GM18867 (cell line): ENCODE measurements around the gene ARHGEF16.

ENCODE experiments used
- ATAC-seq: cut with Tn5 transposase; IDR thresholded peaks from one replicate; pipeline ENCODE4 v1.9.1; 2021; ENCODE audit warnings: mild to moderate bottlenecking, moderate library complexity; ENCODE audit not compliant: unreplicated experiment

Gene ARHGEF16

DNA sequence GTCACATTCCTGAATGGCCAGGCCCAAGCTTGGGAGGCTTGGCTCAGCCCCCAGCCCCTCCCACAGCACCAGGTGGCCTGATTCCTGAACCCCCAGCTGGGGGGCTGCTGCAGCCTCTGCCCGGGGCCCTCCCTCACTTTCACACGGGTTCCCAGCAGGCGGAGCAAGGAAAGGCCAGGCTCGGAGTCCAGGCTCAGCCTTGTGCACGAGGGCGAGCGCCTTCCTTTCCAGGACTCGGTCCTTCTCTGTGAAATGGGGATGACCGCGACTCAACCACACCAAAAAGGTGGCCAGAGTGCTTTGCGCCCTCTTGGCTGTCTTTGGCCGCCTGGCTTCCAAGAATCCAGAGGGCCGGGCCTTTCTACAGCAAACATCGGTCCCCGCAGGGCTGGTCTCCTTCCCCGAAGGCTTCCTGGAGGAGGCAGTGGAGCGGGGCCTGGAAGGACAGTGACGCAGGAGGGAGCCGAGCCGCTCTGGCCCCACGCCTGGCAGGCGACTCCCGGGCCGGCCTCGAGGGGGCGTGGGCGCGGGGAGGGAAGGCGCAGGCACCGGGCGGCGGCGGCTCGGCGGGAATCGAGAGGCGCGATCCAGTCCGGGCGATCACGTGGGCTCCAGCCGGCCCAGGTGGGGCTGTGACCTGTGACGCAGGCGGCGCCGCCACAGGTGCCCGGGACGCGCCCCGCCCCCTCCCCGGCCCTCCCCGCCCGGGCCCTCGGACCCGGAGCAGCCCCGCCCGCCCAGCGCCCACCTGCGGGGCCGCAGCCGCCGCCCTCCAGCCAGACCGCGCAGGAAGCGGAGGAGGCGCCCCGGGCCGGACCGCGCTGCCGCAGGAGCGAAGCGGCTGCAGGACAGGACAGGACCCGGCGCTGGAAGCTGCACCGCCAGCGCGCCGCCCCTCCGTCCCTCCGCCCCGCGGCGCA lies at the start of gene ARHGEF16:
Gene ARHGEF16 (plus strand): TSS at position 775 of the 920 bp plus-strand sequence. CDS start 8,420 bp downstream, outside the sequence.
- ATAC-seq = no peak

DNA sequence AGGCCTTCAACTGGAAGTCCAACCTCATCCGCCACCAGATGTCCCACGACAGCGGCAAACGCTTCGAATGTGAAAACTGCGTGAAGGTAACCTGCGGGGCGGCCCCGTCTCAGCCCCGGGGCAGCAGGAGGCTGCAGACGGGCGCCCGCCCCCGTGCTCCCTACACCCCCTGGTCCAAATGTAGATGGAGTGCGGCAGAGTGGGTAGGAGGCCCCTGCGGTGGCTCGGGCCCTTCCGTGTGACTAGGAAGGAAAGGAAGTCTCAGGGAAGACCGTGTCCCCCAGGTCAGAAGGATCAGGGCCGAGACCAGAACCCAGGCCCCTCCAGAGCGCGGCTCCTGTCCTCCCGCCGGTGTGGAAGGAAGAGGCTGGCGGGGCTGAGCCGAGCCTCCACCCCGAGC lies 49.7 kb upstream of the ARHGEF16 start:
- ATAC-seq = no peak

DNA sequence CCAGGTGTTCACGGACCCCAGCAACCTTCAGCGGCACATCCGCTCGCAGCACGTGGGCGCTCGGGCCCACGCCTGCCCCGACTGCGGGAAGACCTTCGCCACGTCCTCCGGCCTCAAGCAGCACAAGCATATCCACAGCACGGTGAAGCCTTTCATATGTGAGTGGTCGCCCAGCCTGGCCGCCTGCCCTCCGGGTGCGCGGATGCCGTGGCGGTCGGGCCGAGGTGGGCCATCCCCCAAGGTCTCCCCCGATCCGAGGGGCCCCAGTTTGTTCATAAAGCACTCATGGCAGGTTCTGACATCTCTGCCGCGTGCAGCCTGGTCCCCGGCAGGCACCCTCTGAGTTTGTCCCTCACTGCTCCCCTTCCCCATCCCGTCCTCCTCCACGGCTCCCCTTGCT lies 49.0 kb upstream of the ARHGEF16 start:
- ATAC-seq = no peak

DNA sequence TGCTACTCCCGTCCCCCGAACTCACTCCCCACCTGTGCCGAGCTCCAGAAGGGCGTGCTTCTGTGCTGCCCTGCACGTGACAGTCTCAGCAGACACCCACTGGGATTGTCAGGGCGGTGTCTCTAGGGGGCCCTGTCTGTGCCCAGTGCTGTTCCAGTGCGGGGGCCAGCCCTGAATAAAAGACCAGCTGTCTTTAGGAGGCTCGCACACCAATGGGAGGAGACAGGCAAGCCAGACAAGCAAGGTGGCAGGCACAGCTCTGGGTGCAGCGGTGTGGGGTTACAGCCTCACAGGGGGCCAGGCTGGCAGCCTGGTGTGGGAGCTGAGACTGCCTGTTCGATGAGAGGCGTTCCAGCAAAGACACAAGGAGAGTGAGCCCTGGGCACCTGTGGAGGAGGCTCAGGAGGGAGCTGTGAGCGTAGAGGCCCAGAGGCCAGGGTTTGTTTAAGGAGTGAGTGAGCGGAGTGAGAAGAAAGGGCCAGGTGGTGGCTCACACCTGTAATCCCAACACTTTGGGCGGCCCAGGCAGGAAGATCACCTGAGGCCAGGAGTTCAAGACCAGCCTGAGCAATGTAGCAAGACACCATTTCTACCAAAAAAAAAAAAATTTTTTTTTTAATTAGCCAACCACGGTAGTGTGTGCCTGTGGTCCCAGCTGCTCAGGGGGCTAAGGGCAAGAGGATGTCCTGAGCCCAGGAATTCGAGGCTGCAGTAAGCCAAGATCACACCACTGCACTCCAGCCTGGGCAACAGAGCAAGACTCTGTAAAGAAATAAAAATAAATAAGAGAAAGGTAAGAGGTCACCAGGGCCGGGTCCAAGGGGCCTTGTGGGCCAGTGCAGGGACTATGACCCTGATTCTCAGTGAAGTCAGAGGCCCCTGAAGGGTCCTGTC lies 48.2 kb upstream of the ARHGEF16 start:
- ATAC-seq = no peak

DNA sequence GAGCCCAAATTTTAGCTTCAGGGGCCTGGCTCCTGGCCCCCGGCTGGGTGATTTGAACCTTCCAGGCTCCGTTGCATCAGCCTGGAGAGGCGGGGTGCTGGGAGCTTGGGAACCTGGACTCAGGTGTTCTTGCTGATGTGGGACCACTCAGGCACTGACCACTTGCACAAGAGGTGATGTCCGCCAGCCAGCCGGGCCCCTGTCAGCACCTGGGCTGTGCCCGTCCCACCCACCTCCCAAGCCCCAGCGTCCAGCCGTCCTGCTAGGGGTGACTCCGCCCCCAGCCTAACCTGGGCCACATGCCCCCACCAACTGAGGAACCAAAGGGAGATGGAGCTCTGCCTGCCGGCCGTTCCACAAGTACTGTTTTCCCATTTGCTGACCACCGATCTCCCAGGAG lies 47.4 kb upstream of the ARHGEF16 start:
- ATAC-seq = no peak

DNA sequence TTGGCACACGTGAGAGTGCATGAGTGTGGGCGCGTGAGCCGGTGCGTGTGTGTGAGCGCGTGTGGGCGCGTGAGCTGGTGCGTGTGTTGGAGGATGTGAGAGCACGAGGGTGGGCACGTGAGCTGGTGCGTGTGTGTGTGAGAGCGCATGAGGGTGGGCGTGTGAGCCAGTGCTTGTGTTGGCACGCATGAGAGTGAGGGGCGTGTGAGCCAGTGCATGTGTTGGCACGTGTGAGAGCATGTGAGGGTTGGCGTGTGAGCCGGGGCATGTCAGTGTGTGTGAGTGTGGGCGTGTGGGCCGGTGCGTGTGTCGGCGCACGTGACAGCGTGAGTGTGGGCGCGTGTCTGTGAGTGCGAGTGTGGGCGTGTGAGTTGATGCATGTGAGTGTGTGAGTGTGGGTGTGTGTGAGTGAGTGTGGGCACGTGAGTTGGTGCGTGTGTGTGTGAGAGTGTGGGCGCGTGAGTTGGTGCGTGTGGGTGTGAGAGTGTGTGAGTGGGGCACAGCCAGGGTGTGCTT lies 45.7 kb upstream of the ARHGEF16 start:
- no peak for ATAC-seq

DNA sequence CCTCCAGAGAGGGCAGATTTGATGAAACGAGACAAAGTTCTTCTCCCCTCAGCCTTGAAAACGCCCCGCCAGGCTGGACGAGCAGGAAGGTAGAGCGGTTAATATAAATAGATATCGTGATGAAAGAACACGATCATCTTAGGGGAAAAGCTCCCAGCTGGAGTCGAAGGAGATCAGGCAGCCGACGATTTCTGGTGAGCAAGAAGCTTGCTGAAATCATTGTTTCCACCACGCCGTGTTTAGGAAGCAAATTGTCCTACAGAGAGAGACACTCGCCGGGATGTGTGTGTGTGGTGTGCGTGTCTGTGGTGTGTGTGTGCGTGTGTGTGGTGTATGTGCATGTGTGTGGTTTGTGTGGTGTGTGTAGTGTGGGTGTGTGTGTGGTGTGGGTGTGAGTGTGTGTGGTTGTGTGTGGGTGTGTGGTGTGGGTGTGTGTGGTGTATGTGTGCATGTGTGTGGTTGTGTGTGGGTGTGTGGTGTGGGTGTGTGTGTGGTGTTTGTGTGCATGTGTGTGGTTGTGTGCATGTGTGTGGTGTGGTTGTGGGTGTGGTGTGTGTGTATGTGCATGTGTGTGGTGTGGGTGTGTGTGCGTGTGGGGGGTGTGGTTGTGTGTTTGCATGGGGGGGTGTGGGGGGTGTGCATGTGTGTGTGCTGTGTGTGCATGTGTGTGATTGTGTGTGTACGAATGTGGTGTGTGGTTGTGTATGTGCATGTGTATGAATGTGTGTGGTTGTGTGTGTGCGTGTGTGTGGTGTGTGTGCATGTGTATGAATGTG lies 44.9 kb upstream of the ARHGEF16 start:
- no peak for ATAC-seq

DNA sequence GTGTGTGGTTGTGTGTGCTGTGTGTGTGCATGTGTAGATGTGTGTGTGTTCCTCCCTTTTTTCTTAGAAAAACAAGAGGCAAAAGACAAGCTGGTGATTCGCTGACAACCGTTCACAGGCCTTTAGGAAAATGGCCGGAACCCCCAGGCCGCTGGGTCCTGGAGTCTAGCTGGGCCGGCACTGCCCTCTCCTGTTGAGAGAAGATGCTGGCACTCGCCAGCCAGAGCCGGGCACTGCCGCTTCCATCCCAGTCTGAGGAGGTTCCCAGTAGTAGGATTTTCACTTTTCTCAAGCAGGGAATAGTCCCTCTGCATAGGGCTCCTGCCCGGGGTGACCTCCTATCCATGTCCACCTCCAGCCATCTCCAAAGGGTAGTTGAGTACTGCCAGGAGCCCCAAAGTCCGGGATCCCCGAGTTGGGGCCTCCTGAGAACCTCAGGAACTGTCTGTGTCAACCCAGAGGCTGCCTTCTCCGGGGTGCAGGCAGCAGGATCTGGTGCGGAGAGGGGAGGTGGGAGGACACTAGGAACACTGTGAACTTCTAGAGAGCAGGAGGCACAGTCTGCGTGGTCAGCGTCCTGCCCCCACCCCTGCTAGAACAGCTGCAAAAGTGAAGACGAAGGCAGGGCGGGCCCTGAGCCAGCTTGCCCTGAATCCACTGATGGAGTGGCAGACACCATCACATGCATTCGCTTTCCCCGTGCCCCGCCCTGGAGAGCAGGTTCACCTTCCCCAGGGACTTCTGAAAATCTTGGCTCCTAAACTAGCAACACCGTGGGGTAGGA lies 44.1 kb upstream of the ARHGEF16 start:
- ATAC-seq = no peak

DNA sequence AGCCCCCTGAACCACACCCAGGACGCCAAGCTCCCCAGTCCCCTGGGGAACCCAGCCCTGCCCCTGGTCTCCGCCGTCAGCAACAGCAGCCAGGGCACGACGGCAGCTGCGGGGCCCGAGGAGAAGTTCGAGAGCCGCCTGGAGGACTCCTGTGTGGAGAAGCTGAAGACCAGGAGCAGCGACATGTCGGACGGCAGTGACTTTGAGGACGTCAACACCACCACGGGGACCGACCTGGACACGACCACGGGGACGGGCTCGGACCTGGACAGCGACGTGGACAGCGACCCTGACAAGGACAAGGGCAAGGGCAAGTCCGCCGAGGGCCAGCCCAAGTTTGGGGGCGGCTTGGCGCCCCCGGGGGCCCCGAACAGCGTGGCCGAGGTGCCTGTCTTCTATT lies 42.7 kb upstream of the ARHGEF16 start:
- no peak for ATAC-seq

DNA sequence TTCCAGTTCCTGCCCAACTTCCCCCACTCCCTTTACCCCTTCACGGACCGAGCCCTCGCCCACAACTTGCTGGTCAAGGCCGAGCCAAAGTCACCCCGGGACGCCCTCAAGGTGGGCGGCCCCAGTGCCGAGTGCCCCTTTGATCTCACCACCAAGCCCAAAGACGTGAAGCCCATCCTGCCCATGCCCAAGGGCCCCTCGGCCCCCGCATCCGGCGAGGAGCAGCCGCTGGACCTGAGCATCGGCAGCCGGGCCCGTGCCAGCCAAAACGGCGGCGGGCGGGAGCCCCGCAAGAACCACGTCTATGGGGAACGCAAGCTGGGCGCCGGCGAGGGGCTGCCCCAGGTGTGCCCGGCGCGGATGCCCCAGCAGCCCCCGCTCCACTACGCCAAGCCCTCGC lies 42.1 kb upstream of the ARHGEF16 start:
- ATAC-seq = no peak

DNA sequence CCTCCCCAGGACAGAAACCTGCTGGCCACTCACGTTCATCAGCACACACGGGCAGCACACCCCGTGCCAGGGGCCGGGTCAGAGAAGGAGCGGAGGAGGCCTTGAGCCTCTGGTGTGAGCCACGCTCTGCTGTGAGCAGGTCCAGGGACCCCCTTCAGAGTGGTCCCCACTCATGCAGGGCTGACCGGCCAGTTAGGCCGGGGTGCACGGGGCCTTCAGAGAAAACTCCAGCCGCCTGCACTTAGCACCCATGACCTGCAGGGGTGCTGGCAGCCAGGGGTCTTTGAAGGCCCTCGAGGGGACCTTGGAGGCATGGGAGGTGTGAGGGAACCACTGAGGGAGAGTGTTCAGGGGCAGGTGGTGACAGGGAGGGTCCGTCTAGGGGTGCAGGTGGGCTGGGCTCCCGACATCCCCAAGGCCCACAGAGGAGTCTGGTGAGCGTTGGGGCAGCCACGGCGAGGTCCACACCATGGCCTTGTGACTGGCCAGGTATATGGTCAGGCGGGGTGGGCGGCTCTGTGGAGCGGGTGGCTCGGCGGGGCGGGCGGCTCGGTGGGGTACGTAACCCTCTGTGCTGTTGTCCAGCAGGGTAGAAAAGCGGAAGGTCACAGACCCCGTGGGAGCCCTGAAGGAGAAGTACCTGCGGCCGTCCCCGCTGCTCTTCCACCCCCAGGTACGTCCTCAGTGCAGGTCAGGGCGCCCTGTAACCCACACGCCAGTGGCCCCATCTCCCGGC lies 40.3 kb upstream of the ARHGEF16 start:
- ATAC-seq = no peak

DNA sequence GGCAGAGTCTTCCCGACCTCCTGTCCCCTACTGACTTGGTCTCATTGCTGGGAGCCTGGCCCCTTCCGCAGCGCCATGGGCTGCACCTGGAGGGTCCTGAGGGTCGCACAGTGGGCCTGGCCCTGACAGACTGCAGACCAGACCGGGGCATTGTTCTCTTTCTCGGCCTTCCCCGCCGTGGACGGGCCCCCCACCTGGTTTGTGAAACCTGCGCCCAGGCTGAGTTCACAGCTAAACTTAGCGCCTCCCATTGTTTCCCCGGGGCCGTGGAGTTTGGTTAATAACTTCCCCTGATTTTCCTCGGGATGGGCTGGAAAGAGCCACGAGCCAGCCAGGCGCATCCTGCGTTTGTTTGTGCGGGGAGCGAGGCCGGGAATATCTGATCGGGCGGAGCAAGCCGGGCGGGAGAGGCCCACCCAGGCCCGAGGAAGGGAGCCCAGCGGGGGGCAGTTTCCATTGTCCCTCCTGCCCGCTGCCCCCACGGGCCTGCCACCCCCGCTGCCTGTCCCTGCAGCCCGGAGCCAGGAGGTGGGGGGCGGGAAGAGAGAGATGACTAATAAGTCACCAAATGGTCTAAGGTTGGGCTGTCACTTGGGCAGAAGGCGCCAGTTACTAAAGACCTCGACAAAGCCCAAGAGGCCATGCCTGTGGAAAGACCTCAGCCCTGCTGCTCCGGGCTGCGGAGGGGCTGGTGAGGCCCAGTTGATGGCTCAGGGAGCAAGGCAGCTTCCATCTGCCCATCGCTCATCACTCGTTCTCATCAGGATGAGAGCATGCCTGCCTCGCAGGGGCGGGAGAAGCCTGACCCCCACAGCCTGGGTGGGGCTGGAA lies 39.0 kb upstream of the ARHGEF16 start:
- no peak for ATAC-seq

DNA sequence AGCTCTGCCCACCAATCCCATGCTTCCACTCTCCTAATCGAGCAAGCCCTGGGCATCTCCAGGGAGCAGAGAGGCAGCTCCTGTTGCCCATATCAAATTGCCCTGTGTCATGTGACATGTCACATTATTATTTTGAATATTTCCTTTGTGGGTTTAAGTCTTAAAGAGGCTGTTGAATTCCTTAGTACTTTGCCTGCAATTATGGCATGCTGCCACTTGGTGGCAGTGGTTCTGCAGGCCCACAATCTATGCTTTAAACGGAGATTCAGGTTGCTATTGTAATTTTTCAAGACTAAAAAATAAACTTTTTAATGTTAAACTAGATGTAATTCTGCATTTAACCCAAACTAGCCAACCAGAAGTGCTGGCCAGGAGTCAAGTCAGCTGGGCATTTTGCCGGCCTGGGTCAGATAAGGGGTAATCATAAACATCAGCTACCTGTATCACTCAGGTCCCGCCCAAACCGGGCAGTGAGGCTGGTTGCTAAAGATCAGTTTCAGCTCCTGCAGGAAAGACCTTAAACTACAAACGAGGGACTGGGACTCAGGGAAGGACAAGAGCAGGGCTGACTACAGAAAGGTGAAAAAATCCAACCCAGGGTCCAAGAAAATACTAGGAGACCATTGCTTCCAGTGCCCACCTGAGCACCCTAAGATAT lies 37.3 kb upstream of the ARHGEF16 start:
- ATAC-seq = no peak

DNA sequence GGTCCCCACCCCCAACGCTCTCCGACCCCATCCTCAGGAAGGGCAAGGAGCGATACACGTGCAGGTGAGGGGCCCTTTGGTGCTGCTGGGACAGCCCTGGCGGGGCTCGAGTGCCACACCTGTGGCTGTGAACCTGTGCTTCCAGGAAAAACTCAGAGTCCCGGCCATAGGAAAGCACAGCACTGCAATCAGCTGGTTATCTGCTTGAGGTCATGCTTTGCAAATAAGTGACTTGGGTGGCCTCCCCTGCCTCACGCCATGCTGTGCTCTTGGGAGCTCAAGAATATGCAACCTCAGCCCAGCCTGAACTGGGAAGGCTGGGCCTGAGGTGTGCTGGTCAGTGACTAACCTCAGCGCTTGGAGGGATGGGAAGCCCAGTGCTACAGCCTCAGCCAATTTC lies 36.5 kb upstream of the ARHGEF16 start:
- ATAC-seq = no peak

DNA sequence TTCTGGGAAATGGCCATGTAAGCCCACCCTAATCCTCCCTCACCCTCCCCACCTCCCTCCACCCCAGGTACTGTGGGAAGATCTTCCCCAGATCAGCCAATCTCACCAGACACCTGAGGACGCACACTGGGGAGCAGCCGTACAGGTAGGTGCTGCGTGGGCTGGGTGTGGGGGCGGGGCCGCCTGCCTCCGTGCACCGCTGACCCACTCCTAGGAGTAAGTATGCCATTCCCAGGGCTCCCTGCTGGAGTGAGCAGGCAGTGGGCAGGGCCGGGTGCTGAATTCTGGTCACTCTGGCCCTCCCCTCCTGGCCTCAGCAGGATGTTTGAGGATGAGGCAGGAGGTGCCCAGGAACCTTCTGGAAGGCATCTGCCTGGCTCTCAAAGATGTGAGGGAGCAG lies 35.9 kb upstream of the ARHGEF16 start:
- no peak for ATAC-seq

DNA sequence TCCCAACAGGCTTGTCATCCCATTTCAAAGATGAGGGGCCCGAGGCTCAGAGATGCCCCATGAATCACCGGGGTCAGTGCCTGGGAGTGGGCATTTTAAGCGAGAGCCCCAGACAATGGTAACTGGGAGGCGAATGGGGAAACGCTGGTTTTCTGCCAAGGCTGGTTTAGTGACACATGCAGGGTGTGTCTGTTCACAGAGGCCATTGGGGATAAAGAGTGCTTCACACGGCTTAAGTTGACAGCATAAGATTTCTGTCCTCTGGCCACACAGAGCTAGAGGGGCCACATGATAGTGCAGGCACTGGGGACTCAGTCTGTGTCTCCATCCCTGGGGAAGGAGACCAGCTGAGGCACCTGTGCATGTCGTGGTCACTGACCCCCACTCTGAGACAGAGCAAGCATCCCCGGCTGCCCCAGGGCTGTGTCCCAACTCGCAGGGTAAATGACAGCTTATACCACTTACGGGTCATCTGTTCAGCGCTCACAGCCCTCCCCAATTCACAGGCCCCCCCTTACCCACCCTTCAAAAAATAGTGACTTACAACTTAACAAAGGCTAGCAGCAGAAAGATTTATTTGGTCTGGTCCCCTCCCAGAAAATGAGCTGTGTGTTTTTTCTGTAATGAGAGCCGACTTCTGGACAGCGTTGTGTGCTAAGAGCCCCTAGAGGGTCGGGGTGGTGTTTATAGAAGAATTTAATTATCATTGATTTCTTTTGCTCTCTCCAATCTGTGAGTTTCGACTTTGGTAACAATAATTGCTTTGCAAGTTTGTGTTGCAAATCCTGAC lies 34.9 kb upstream of the ARHGEF16 start:
- ATAC-seq = no peak
